ENCODE results near the gene AKAP13.

The AKAP13 gene

GRCh38 chr15:85762039-85762755 lies 381.8 kb downstream of the AKAP13 start:
- no peak for DNase-seq

GRCh38 chr15:85762756-85763127 lies 382.3 kb downstream of the AKAP13 start:
- DNase-seq = no peak

GRCh38 chr15:85763157-85763556 lies 382.8 kb downstream of the AKAP13 start:
- no peak for DNase-seq

GRCh38 chr15:85763673-85764633 lies 383.6 kb downstream of the AKAP13 start:
- DNase-seq = no peak

- DNase-seq = no peak
Observed at GRCh38 chr15:85764649-85765277, 384.4 kb downstream of the AKAP13 start.

- DNase-seq = no peak
Observed at GRCh38 chr15:85766001-85766831, 385.8 kb downstream of the AKAP13 start.

GRCh38 chr15:85767785-85768529 lies 387.6 kb downstream of the AKAP13 start:
- no peak for DNase-seq

GRCh38 chr15:85768595-85769168 lies 388.3 kb downstream of the AKAP13 start:
- DNase-seq = no peak

- no peak for DNase-seq
Observed at GRCh38 chr15:85769182-85769900, 388.9 kb downstream of the AKAP13 start.

GRCh38 chr15:85770096-85771041 lies 390.0 kb downstream of the AKAP13 start:
- DNase-seq = no peak

GRCh38 chr15:85771271-85771670 lies 390.9 kb downstream of the AKAP13 start:
- no peak for DNase-seq

GRCh38 chr15:85771781-85772445 lies 391.5 kb downstream of the AKAP13 start:
- no peak for DNase-seq

- no peak for DNase-seq
Observed at GRCh38 chr15:85772668-85773067, 392.3 kb downstream of the AKAP13 start.

- DNase-seq = no peak
Observed at GRCh38 chr15:85773249-85773648, 392.8 kb downstream of the AKAP13 start.

- no peak for DNase-seq
Observed at GRCh38 chr15:85773970-85774369, 393.6 kb downstream of the AKAP13 start.

GRCh38 chr15:85777250-85778106 lies 397.1 kb downstream of the AKAP13 start:
- no peak for DNase-seq

- no peak for DNase-seq
Observed at GRCh38 chr15:85778107-85778776, 397.8 kb downstream of the AKAP13 start.

Data from SHP77 treated with DMSO at 0.1 percent for 48 hours (cell line).